CD4-positive, CD25-positive, alpha-beta regulatory T cell (primary cell): ENCODE results near the gene C5orf46. TPM values are rescaled to one million over a fixed set of nuclear protein-coding genes. Genes with fewer than 3 reads are reported as not detected.

Experiments
- ATAC-seq, 2 donors: fragments of 150-1000 bp; cut with Tn5 transposase; one replicate each; pipeline ENCODE4 v1.10.0; 2021; ENCODE audit warnings: low read depth in 2 of 2, moderate number of reproducible peaks in 2 of 2, moderate library complexity in 1 of 2
- DNase-seq, 3 donors: peaks; one replicate each; pipeline versions ENCODE4 v3.0.0 to v3.0.0-alpha.2; 2012 to 2022; ENCODE audit warnings: mixed read lengths in 1 of 3
- H3K27ac ChIP-seq: one replicate; pipeline ENCODE4 v1.7.0; 2013; ENCODE audit warnings: mild to moderate bottlenecking, low read length; ENCODE audit not compliant: insufficient read depth, poor library complexity, severe bottlenecking
- H3K27me3 ChIP-seq: one replicate; pipeline ENCODE4 v1.7.0; 2013; ENCODE audit warnings: low read length; ENCODE audit not compliant: control insufficient read depth, insufficient read depth
- H3K36me3 ChIP-seq: one replicate; pipeline ENCODE4 v1.7.0; 2013; ENCODE audit warnings: mild to moderate bottlenecking, low read length, moderate library complexity; ENCODE audit not compliant: control insufficient read depth, insufficient read depth
- H3K4me1 ChIP-seq: 2 replicates; pipeline ENCODE4 v1.7.0; 2013; ENCODE audit warnings: mild to moderate bottlenecking, low read length; ENCODE audit not compliant: insufficient read depth, control insufficient read depth, poor library complexity, severe bottlenecking
- H3K4me3 ChIP-seq: one replicate; pipeline ENCODE4 v1.7.0; 2013; ENCODE audit warnings: low read depth, mild to moderate bottlenecking, low read length, moderate library complexity
- H3K9me3 ChIP-seq, 2 experiments: 1 replicate in 1 of 2; 2 replicates in 1 of 2; pipeline ENCODE4 v1.7.0; 2013; ENCODE audit warnings: low read length in 2 of 2, mild to moderate bottlenecking in 1 of 2, moderate library complexity in 1 of 2; ENCODE audit not compliant: control insufficient read depth in 2 of 2
- H3K27ac Mint-ChIP-seq, 3 donors: one replicate each; pipeline ENCODE4 v1.8.0; 2020 to 2022; ENCODE audit warnings: mild to moderate bottlenecking in 3 of 3, mixed read lengths in 3 of 3, moderate library complexity in 2 of 3
- H3K27me3 Mint-ChIP-seq: one replicate; pipeline ENCODE4 v1.8.0; 2022; ENCODE audit warnings: mild to moderate bottlenecking, mixed read lengths
- H3K36me3 Mint-ChIP-seq: one replicate; pipeline ENCODE4 v1.8.0; 2020; ENCODE audit warnings: mixed read lengths
- H3K4me1 Mint-ChIP-seq, 4 donors: one replicate each; pipeline ENCODE4 v1.8.0; 2020 to 2022; ENCODE audit warnings: mixed read lengths in 4 of 4, mild to moderate bottlenecking in 1 of 4
- H3K4me3 Mint-ChIP-seq, 4 donors: one replicate each; pipeline ENCODE4 v1.8.0; 2020 to 2022; ENCODE audit warnings: mild to moderate bottlenecking in 4 of 4, mixed read lengths in 4 of 4, moderate library complexity in 3 of 4
- H3K9me3 Mint-ChIP-seq, 7 donors: one replicate each; pipeline ENCODE4 v1.8.0; 2020 to 2022; ENCODE audit warnings: mixed read lengths in 7 of 7, mild to moderate bottlenecking in 3 of 7, moderate library complexity in 2 of 7
- polyA plus RNA-seq, 4 donors: library from polyadenylated mRNA; unstranded; fragments of 300-500 nt; fragmentation: Illumina TruSeq; gene quantifications; one replicate each; pipeline ENCODE4 v1.2.3, GENCODE V29; 2021
- total RNA-seq: library from RNA; stranded (reverse); gene quantifications from one replicate; pipeline ENCODE4 v1.2.3, GENCODE V29; 2022

C5orf46 gene
- total and polyA plus RNA-seq, 5 donors from 2014 or later = not detected

- DNase-seq (no peak), ATAC-seq (no peak)
- Mint-ChIP-seq H3K27me3 (peaks cover 4% of the 10 kb centered on the region), H3K36me3 (no peaks in the 10 kb centered on the region), H3K4me1 (no peaks in the 10 kb centered on the region), H3K27ac (no peak overlapping the region), H3K4me3 (no peak overlapping the region), H3K9me3 (peaks cover 0 to 2% (median 0%) of the 10 kb centered on the region in 7 donors)
- Histone ChIP-seq H3K4me3 (no peak overlapping the region), H3K36me3 (no peaks in the 10 kb centered on the region), H3K4me1 (no peaks in the 10 kb centered on the region), H3K9me3 (no peaks in the 10 kb centered on the region), H3K27ac (no peak overlapping the region), H3K27me3 (no peaks in the 10 kb centered on the region)
These were observed 61.5 kb downstream of the C5orf46 start for GRCh38 chr5:147844846-147845245.

- Mint-ChIP-seq H3K27ac (no peak overlapping the region), H3K4me1 (no peaks in the 10 kb centered on the region), H3K36me3 (no peaks in the 10 kb centered on the region), H3K27me3 (peaks cover 4% of the 10 kb centered on the region), H3K9me3 (peaks cover 0 to 3% (median 0%) of the 10 kb centered on the region in 7 donors), H3K4me3 (no peak overlapping the region)
- H3K9me3 ChIP-seq = no peaks in the 10 kb centered on the region
- DNase-seq (no peak), ATAC-seq (no peak)
- H3K27ac ChIP-seq = no peak overlapping the region
- no peaks in the 10 kb centered on the region for H3K27me3 ChIP-seq
- H3K4me1 ChIP-seq = no peaks in the 10 kb centered on the region
- H3K36me3 ChIP-seq = no peaks in the 10 kb centered on the region
- H3K4me3 ChIP-seq = no peak overlapping the region
These were observed 63.5 kb downstream of the C5orf46 start for GRCh38 chr5:147842869-147843268.

Other genes starting within 250 kb of the C5orf46 start
- gene JAKMIP2, start 123.8 kb downstream of the C5orf46 start, total RNA-seq = 2.9 TPM
- gene JAKMIP2, start 123.8 kb downstream of the C5orf46 start, polyA plus RNA-seq = 1 to 10 TPM in 3 of 4 donors, under 1 TPM in 1; 0.26 to 5.0 (median 2.2) TPM
- gene SPINK1, start 74.9 kb downstream of the C5orf46 start, total RNA-seq = not detected
- gene SPINK1, start 74.9 kb downstream of the C5orf46 start, polyA plus RNA-seq = not detected
- gene SCGB3A2, start 27.8 kb downstream of the C5orf46 start, total RNA-seq = not detected
- not detected for gene SCGB3A2, start 27.8 kb downstream of the C5orf46 start, polyA plus RNA-seq
- gene SPINK5, start 157.4 kb upstream of the C5orf46 start, total RNA-seq = not detected
- not detected for gene SPINK5, start 157.4 kb upstream of the C5orf46 start, polyA plus RNA-seq